A549 (cell line): Measurements from ENCODE around the gene DSCAML1. TPM values are rescaled to one million over a fixed set of nuclear protein-coding genes. Genes with fewer than 3 reads are reported as not detected.

Source experiments
- ATAC-seq, 2 experiments: fragments of 200-7000 bp in 1 of 2; fragments of >200 bp in 1 of 2; cut with Nextera tagmentation in 1 of 2; cut with Tn5 transposase in 1 of 2; 3 replicates each; pipeline versions ENCODE4 v1.8.0 to v1.9.1; 2018 to 2020; ENCODE audit warnings: mild to moderate bottlenecking in 1 of 2, moderate library complexity in 1 of 2
- CTCF ChIA-PET: fragments of 300-600 bp; sonication (Branson Sonifier 250); formaldehyde crosslinking; extraction: SDS; loops from one replicate; lab custom pipeline; 2021; ENCODE audit warnings: antibody characterized with exemption, inconsistent platforms; lab: Yijun Ruan, JAX
- POLR2A ChIA-PET: fragments of 350-600 bp; formaldehyde crosslinking; extraction: SDS; loops from one replicate; lab custom pipeline; 2021; ENCODE audit warnings: antibody characterized with exemption, inconsistent platforms; lab: Yijun Ruan, JAX
- DNase-seq, 2 experiments: peaks; one replicate each; pipeline versions ENCODE4 v3.0.0 to v3.0.0-alpha.2; 2011 to 2016; ENCODE audit warnings: low read depth in 1 of 2, low spot score in 1 of 2
- FAIRE-seq: peaks from 2 replicates; lab custom pipeline; 2011; peaks lifted over from hg19 to GRCh38; lab: Jason Lieb, UNC
- H3K27ac ChIP-seq, 2 experiments: fragments of >200 bp; sonication (Bioruptor Twin); formaldehyde crosslinking; 3 replicates each; pipeline ENCODE4 v1.5.1; 2016 to 2017
- H3K4me1 ChIP-seq: fragments of >200 bp; sonication (Bioruptor Twin); formaldehyde crosslinking; 3 replicates; pipeline ENCODE4 v1.6.1; 2016
- H3K4me2 ChIP-seq: fragments of >200 bp; sonication (Bioruptor Twin); formaldehyde crosslinking; 3 replicates; pipeline ENCODE4 v1.6.1; 2016
- H3K4me3 ChIP-seq: fragments of >200 bp; sonication (Bioruptor Twin); formaldehyde crosslinking; 3 replicates; pipeline ENCODE4 v1.5.1; 2016
- H3K9me3 ChIP-seq: fragments of >200 bp; sonication (Bioruptor Twin); formaldehyde crosslinking; 3 replicates; pipeline ENCODE4 v1.6.1; 2016
- CBX8 ChIP-seq: fragments of 200-600 bp; sonication (generic); IDR thresholded peaks from 2 replicates; pipeline ENCODE4 v1.6.1; 2016
- CEBPB ChIP-seq, 2 experiments: fragments of >200 bp in 1 of 2; sonication (Bioruptor Twin) in 1 of 2; formaldehyde crosslinking in 1 of 2; IDR thresholded peaks; 2 replicates each; pipeline ENCODE4 v1.6.1; 2012 to 2016
- CHD2 ChIP-seq: fragments of 150-350 bp; IDR thresholded peaks from 2 replicates; pipeline ENCODE4 v1.6.1; 2014; ENCODE audit warnings: low read length; ENCODE audit not compliant: partially characterized antibody
- EHMT2 ChIP-seq: fragments of 200-600 bp; sonication (generic); IDR thresholded peaks from 2 replicates; pipeline ENCODE4 v1.6.1; 2016; ENCODE audit warnings: antibody characterized with exemption, low read depth, mild to moderate bottlenecking, moderate library complexity
- FOSL2 ChIP-seq, 2 experiments: fragments of 450-650 bp in 1 of 2; fragments of >200 bp in 1 of 2; sonication (Bioruptor Twin) in 1 of 2; formaldehyde crosslinking; IDR thresholded peaks; 2 replicates each; pipeline versions ENCODE4 v1.5.0 to v1.6.1; 2016 to 2020; ENCODE audit warnings: mild to moderate bottlenecking in 1 of 2, moderate library complexity in 1 of 2
- HEYL ChIP-seq: fragments of 250-450 bp; sonication (Bioruptor Pico); IDR thresholded peaks from 2 replicates; pipeline ENCODE4 v1.8.0; 2021; ENCODE audit warnings: mild to moderate bottlenecking, moderate library complexity
- HOXA7 ChIP-seq: fragments of 250-450 bp; sonication (Bioruptor Pico); IDR thresholded peaks from 2 replicates; pipeline ENCODE4 v1.5.0; 2020; ENCODE audit warnings: mild to moderate bottlenecking, moderate library complexity
- HOXB5 ChIP-seq: fragments of 250-450 bp; sonication (Bioruptor Pico); IDR thresholded peaks from 2 replicates; pipeline ENCODE4 v1.5.0; 2020; ENCODE audit warnings: mild to moderate bottlenecking, moderate library complexity
- JUN ChIP-seq, 2 experiments: fragments of >200 bp; sonication (Bioruptor Twin); formaldehyde crosslinking; IDR thresholded peaks; 2 replicates in 1 of 2; 3 replicates in 1 of 2; pipeline ENCODE4 v1.6.1; 2016 to 2017
- KDM1A ChIP-seq: fragments of 200-600 bp; sonication (generic); IDR thresholded peaks from 2 replicates; pipeline ENCODE4 v1.6.1; 2016; ENCODE audit warnings: low read depth, mild to moderate bottlenecking
- MAZ ChIP-seq: fragments of 150-350 bp; IDR thresholded peaks from 2 replicates; pipeline ENCODE4 v1.6.1; 2014; ENCODE audit warnings: antibody characterized with exemption, low read depth, low read length, borderline replicate concordance
- NPAS2 ChIP-seq: fragments of 250-450 bp; sonication (Bioruptor Pico); IDR thresholded peaks from 2 replicates; pipeline ENCODE4 v1.8.0; 2022; ENCODE audit warnings: mild to moderate bottlenecking, moderate library complexity, borderline replicate concordance
- POLR2A ChIP-seq: IDR thresholded peaks from 2 replicates; pipeline ENCODE4 v1.6.1; 2012; ENCODE audit warnings: mild to moderate bottlenecking, low read length
- RAD21 ChIP-seq, 2 experiments: fragments of >200 bp in 1 of 2; sonication (Bioruptor Twin) in 1 of 2; formaldehyde crosslinking in 1 of 2; IDR thresholded peaks in 1 of 2; conservative IDR thresholded peaks in 1 of 2; 2 replicates in 1 of 2; 3 replicates in 1 of 2; pipeline ENCODE4 v1.6.1; 2012 to 2018; ENCODE audit warnings: inconsistent platforms in 1 of 2
- RARB ChIP-seq: fragments of 250-450 bp; sonication (Bioruptor Pico); IDR thresholded peaks from 2 replicates; pipeline ENCODE4 v1.8.0; 2021; ENCODE audit warnings: mild to moderate bottlenecking, moderate library complexity
- RCOR1 ChIP-seq: fragments of 150-350 bp; IDR thresholded peaks from 2 replicates; pipeline ENCODE4 v1.6.1; 2014; ENCODE audit warnings: antibody characterized with exemption, low read length, low read depth
- RNF2 ChIP-seq: fragments of 200-600 bp; sonication (generic); IDR thresholded peaks from 2 replicates; pipeline ENCODE4 v1.6.1; 2016; ENCODE audit warnings: low read depth, mild to moderate bottlenecking, antibody characterized with exemption, moderate library complexity, borderline replicate concordance
- WGBS: methylation state at CpG from one replicate; pipeline ENCODE4 v1.1.6; 2017; ENCODE audit errors: missing lambda C conversion rate; 5-methylcytosine and 5-hydroxymethylcytosine counted together
- polyA plus RNA-seq, 4 experiments: library from polyadenylated mRNA; depleted of rRNA in 3 of 4; stranded (reverse); fragments of >200 nt; fragmentation: RNase III in 1 of 4; extraction: RNeasy Plus Mini Kit Qiagen cat#74134 plus additional on column Dnase treatment in 1 of 4; gene quantifications; 2 replicates in 3 of 4; 3 replicates in 1 of 4; pipeline ENCODE4 v1.2.3, GENCODE V29; 2011 to 2017
- TF ChIP-seq, protein P1 (sequence below): fragments of 150-350 bp; IDR thresholded peaks from 2 replicates; pipeline ENCODE4 v1.6.1; 2014; ENCODE audit warnings: low read depth, mild to moderate bottlenecking, low read length
- TF ChIP-seq, protein P2 (sequence below): IDR thresholded peaks from 2 replicates; pipeline ENCODE4 v1.6.1; 2012
- TF ChIP-seq, protein P3 (sequence below): fragments of 250-450 bp; sonication (Bioruptor Pico); IDR thresholded peaks from 2 replicates; pipeline ENCODE4 v1.5.0; 2020; ENCODE audit warnings: low read depth, mild to moderate bottlenecking, moderate library complexity

The DSCAML1 gene
- polyA plus RNA-seq, 2 of the 4 experiments (the other 2 are of a cell fraction): 0.12 to 0.31 TPM

DNA sequence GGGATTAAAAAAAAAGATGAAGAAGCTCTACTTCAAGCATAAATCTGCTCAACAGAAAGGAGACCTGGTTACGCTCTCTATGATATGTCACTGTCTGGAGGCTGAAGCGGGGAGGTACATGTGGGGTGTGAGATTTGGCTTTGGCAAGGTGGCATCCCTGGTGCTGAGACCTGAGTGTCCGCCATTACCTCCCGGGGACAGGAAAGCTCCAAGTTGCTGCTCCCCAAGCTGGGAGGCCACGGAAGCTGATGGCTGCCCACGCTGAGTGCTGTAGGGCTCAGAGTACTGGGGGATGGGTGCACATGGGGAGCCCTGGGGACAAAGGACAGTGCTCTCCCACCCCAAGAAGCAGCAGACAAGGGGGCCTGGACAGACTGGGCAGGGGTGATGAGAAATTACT, 167.9 kb downstream of the DSCAML1 start:
- H3K27ac ChIP-seq: no peak overlapping the region
- FAIRE-seq: no peak
- 94% methylated on average over 5 of the region's 6 CpGs for WGBS
- TF ChIP-seq RARB (CRISPR knock-in tag): no peak
- TF ChIP-seq, protein P1, sequence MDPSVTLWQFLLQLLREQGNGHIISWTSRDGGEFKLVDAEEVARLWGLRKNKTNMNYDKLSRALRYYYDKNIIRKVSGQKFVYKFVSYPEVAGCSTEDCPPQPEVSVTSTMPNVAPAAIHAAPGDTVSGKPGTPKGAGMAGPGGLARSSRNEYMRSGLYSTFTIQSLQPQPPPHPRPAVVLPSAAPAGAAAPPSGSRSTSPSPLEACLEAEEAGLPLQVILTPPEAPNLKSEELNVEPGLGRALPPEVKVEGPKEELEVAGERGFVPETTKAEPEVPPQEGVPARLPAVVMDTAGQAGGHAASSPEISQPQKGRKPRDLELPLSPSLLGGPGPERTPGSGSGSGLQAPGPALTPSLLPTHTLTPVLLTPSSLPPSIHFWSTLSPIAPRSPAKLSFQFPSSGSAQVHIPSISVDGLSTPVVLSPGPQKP: no peak
- no peak for TF ChIP-seq POLR2A
- TF ChIP-seq HOXA7: no peak
- TF ChIP-seq KDM1A: no peak
- TF ChIP-seq RAD21 (conservative IDR thresholded peaks at IDR 0.05 in 1 of 2, IDR thresholded peaks at IDR 0.05 in 1 of 2): no peak
- TF ChIP-seq, all 56 proteins: peak for 0
- no peak for DNase-seq
- no peaks in the 10 kb centered on the region for H3K4me1 ChIP-seq
- no peak for ATAC-seq
- H3K4me3 ChIP-seq: no peak overlapping the region
- no peak overlapping the region for H3K4me2 ChIP-seq
- no peaks in the 10 kb centered on the region for H3K9me3 ChIP-seq
- CTCF ChIA-PET: no interaction called here
- POLR2A ChIA-PET: no interaction called here

DNA sequence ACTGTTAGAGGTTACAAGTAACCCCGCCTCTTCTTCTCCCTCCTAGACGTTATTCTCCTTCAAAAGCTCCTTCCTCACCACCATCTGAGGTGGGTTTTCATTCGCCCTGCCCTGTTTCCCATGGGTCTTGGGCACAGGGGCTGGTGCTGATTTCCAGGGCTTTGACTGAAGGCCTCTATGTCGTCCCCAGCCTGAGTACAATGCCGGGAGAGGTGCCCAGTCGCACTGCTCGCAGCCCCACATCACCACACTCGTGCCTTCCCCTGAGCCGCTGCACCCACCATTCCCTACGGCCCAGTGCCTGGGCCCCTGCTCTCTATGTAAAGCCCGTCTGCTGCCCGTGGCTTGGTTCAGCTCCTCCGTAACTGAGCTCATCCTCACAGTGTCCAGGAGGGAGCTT, 169.8 kb downstream of the DSCAML1 start:
- no peak for ATAC-seq
- no peak overlapping the region for H3K27ac ChIP-seq
- no peak overlapping the region for H3K4me3 ChIP-seq
- TF ChIP-seq HOXA7: no peak
- TF ChIP-seq CEBPB (IDR thresholded peaks at IDR 0.05): no peak
- no peak for TF ChIP-seq EHMT2
- TF ChIP-seq HEYL (CRISPR knock-in tag): no peak
- no peak for TF ChIP-seq CBX8
- H3K4me1 ChIP-seq: no peaks in the 10 kb centered on the region
- ChIA-PET CTCF (interaction anchor here (0.5 to 1.6 kb wide), 2 partner anchors 82 to 201 kb away, joined by 3 read pairs; no protein-coding TSS in a partner anchor), POLR2A (no interaction called here)
- no peaks in the 10 kb centered on the region for H3K9me3 ChIP-seq
- no peak overlapping the region for H3K4me2 ChIP-seq
- FAIRE-seq: no peak
- WGBS: 61% methylated on average over 9 of the region's 13 CpGs
- no peak for DNase-seq

DNA sequence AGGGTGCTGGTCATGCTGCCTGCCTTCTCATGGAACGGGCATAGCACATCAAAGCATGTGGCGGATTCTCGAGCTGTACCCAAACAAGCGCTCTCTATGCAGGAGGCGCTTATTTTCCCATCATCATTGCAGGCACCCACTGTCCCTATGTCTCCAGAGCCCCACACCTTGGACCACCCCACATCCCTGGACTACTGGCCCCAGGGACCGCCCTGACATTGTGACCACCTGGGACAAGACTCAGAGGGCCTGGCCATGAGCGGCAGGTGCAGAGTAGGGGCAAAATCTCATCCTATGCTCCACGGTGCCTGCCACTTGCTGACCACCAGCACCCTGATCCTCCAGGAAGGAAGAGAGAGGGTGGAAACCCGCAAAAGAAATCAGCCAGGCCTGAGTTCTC, 170.4 kb downstream of the DSCAML1 start:
- no peaks in the 10 kb centered on the region for H3K4me1 ChIP-seq
- WGBS: 87% methylated on average over 8 of the region's 9 CpGs
- ChIA-PET POLR2A (no interaction called here), CTCF (interaction anchor here (1.6 kb wide), 1 partner anchor 200 kb away, joined by 3 read pairs; no protein-coding TSS in a partner anchor)
- no peak overlapping the region for H3K4me2 ChIP-seq
- no peak for TF ChIP-seq POLR2A
- TF ChIP-seq RAD21 (conservative IDR thresholded peaks at IDR 0.05 in 1 of 2, IDR thresholded peaks at IDR 0.05 in 1 of 2): no peak
- no peak for TF ChIP-seq JUN (IDR thresholded peaks at IDR 0.05)
- no peak for TF ChIP-seq HEYL (CRISPR knock-in tag)
- no peak for TF ChIP-seq HOXA7
- no peak for TF ChIP-seq HOXB5 (CRISPR knock-in tag)
- TF ChIP-seq, protein P2, sequence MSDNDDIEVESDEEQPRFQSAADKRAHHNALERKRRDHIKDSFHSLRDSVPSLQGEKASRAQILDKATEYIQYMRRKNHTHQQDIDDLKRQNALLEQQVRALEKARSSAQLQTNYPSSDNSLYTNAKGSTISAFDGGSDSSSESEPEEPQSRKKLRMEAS: no peak
- no peak for TF ChIP-seq NPAS2 (CRISPR knock-in tag)
- TF ChIP-seq MAZ: no peak
- TF ChIP-seq, protein P3, sequence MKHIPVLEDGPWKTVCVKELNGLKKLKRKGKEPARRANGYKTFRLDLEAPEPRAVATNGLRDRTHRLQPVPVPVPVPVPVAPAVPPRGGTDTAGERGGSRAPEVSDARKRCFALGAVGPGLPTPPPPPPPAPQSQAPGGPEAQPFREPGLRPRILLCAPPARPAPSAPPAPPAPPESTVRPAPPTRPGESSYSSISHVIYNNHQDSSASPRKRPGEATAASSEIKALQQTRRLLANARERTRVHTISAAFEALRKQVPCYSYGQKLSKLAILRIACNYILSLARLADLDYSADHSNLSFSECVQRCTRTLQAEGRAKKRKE (CRISPR knock-in tag): no peak
- TF ChIP-seq RCOR1: no peak
- TF ChIP-seq CHD2: no peak
- no peak for TF ChIP-seq RNF2
- TF ChIP-seq FOSL2 (IDR thresholded peaks at IDR 0.05): no peak
- no peak for TF ChIP-seq FOSL2 (CRISPR knock-in tag; IDR thresholded peaks at IDR 0.05)
- no peak for FAIRE-seq
- H3K27ac ChIP-seq: no peak overlapping the region
- no peak for DNase-seq
- no peak overlapping the region for H3K4me3 ChIP-seq
- no peak for ATAC-seq
- H3K9me3 ChIP-seq: 0 out of 3 replicates have a peak, but pooled peaks cover under 1% of the 10 kb centered on the region
